Activated gamma-delta T cell treated with Interleukin-2 at 50 U/mL for 16 hours (primary cell): ENCODE results near the gene ABLIM3.
"Not testable (repeated sequence)": the region's sequence is repeated elsewhere in the genome, so short reads cannot be mapped to it uniquely, and the experiment has no call there.

Experiments used
- DNase-seq: peaks from one replicate; pipeline ENCODE4 v3.0.0-alpha.2; 2020

The ABLIM3 gene

DNA sequence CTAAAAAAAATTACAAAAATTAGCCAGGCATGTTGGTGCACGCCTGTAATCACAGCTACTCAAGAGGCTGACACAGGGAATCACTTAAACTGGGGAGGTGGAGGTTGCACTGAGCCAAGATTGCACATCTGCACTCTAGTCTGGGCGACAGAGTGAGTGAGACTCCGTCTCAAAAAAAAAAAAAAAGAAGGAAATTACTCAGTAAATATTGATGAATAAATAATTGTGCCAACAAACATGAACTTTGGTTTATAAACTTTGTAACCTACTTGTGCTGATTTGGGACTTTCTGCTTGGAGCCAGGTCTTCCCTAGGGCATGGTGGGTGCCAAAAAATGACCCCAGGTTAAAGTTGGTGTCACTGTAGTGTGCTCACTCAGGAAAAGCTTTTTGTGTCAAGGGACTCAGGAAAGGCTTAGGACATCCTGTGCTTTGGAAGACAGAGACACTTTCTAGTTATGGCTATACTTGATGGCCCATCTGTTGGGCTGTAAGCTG is 19.0 kb downstream of the ABLIM3 start:
- DNase-seq = no peak

DNA sequence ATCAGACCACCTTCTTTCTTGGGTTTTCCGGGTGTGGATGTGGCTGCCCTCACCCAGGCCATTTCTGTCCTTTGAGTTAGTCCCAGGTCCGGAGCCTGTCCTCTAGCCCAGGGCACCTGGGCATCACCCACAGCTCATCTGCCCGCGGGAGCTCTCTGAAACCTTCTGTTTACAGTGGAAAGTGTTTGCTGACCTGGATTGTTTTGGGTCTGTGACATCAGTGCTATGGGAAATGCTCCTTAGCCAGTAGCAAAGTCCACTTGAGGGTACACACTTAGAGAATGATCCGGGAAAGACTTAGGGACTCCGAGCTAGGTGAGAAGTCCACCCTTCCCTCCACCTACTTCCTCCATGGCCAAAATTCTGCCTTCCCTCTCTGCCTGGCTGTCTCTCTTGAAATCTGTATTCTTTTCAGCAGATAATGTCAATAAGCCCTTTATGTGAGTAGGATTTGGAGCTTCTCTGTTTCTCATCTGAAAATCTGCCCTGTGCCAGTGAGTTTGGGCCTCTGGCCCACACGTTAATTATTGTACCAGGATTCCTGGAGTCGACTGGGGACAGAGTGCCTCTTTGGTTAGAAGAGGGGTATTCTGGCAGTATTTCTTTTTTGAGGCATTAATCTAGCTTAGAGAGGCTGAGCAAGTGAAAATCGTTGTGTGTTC is 19.9 kb downstream of the ABLIM3 start:
- no peak for DNase-seq

GRCh38 chr5:149161850-149162249 is 20.6 kb downstream of the ABLIM3 start:
- DNase-seq = no peak

DNA sequence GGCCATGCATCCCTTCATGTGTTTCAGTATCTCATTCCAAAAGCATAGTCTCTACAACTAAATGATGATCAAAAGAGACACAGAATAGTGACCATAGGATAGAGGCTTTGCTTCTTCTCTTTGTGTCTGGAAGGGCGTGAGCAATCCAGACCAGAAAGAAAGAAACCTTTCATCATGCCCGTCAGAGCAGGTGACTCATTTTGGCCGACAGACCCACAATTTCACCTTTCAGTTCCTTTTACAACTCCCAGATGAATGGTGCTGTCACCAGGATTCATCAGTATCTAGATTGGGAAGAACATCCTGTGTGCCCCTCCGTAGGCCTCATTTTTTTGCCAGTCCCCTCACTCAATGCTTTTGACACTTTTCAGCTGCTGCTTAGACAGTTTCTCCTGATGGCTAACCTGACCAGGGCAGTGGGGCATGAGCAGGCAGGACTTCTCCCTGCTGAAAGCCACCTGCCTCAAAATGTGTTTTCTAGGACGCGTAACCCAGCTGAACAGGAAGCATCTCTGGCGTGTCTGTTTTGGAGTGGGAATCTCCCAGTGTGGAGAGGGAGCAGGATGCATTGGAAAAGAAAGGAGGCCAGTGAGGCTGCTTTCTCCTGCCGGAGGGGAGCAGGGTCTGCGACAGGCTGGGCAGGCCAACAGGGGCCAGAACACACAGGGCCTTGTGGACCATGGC is 21.2 kb downstream of the ABLIM3 start:
- DNase-seq = no peak

- no peak for DNase-seq
These were observed 23.4 kb downstream of the ABLIM3 start for GRCh38 chr5:149164731-149165130.

GRCh38 chr5:149166128-149166527 is 24.8 kb downstream of the ABLIM3 start:
- DNase-seq = no peak

DNA sequence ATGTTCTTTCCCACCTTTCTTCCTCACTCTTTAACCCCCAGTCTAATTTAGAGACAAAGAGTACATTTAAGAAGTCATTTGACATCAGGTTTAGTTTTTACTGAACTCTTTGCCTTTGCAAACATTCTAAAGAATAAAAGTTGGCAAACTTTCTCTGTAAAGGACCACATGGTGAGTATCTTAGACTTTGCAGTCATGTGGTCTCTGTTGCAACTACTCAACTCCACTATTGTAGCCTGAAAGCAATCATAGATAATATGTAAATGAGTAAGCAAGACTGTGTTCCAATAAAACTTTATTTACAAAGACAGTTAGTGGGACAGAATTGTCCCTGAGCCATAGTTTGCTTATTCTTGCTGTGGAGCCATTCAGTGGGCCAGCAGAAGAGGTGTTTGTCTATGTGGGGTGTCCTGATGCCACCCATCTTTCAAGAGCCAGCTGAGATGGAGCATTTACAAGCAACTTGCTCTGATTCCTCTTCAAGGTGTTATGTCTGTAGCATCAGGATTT is 25.4 kb downstream of the ABLIM3 start:
- DNase-seq = no peak

- no peak for DNase-seq
These were observed 27.1 kb downstream of the ABLIM3 start for GRCh38 chr5:149168276-149168906.

GRCh38 chr5:149170299-149170698 is 29.0 kb downstream of the ABLIM3 start:
- no peak for DNase-seq

- DNase-seq = no peak
These were observed 31.0 kb downstream of the ABLIM3 start for GRCh38 chr5:149172261-149172660.

DNA sequence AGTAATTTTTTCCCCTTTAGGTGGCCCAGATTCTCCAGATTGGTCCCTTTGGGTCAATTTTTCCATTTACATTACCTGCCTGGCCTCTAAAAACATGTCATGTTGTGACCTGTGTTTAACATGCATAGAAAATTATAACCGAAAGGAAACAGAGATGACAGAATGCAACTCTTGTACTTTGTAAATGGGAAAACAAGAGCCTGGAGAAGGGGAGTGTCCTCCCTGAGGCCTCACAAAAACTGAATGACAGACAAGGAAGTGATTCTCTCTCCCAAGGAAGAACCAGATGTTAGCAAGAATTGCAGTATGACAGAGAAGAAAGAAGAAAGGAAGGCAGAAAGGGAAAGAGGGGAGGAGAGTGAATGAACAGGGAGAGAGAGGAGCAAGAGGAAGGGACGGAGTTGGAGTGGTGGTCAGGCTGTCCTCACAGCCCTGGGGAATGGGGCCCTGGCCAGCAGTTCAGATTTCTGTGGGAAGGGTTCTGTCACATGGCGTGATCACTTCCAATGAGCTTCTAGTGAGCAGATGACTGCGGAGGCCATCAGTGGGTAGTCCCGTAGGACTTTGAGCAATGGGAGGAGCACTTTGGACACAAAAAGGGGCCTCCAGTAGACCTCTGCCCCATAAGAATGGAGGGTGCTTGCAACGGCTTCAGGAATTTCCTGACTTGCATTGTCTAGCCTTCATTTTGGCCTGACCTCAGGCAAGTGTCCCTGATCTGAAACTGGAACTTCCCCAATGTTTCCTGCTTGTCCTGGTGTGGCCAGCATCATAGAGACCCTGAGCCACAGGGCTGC is 31.6 kb downstream of the ABLIM3 start:
- no peak for DNase-seq

DNA sequence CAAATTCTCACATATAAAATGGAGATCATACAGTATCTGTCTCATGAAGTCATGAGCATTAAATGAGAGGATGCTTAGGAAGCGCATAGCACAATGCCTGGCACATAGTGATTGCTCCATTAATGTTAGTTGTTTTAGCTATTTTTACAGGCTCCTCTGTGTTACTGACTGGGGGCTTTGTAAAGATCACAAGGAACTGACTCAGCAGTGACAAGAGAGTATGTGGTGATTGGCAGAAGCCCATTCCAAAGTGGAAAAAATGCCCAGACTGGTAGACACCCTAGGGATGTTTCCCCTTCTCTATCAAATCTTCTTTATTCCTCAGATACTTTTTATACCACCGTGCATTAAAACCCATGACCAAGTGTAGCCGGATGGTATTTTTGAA is 33.5 kb downstream of the ABLIM3 start:
- DNase-seq = no peak

- no peak for DNase-seq
These were observed 34.2 kb downstream of the ABLIM3 start for GRCh38 chr5:149175346-149176105.

DNA sequence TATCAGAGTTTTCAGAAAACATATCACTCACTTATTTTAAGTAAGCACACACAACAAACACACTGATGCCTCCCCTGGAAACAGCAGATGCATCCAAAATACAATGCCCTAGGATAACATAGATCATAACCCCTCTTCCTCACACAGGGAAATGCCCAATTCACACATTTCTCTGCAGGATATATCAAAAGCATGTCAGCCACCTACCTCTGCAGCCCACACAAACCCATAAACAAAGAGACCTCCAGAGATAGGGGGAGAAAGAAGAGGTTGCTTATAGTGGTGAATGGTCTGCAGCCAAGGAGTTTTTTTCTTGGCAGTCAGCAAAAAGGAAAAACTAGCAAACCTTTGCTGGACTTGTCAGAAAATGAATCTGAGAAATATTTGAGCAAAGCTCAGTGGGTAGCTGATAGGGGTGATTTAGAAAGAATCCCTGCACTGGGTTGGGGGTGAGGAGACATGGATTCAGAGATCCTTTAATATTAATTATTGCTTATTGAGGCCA is 36.1 kb downstream of the ABLIM3 start:
- no peak for DNase-seq

GRCh38 chr5:149177911-149178565 is 36.7 kb downstream of the ABLIM3 start:
- no peak for DNase-seq

GRCh38 chr5:149181732-149182131 is 40.4 kb downstream of the ABLIM3 start:
- no peak for DNase-seq

DNA sequence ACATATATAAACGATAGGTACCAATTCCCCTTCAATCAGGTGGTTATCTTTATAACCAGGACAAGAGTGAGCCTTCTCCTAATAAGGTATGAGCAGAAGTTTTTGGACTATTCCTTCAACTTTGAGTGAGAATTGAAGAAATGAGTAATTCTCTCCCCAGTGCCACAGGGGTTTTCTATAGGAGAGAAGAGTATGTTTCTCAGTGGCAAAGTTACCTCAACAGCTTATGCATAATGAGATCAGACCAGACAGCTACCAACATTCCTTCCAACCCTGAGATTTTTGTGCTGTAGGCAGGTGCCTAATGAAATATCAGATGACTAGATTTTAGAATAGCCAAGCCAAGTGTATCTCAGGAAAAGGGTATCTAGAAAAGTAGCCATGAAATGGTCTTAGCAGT is 40.9 kb downstream of the ABLIM3 start:
- DNase-seq = no peak

- no peak for DNase-seq
These were observed 43.8 kb downstream of the ABLIM3 start for GRCh38 chr5:149185067-149185466.

DNA sequence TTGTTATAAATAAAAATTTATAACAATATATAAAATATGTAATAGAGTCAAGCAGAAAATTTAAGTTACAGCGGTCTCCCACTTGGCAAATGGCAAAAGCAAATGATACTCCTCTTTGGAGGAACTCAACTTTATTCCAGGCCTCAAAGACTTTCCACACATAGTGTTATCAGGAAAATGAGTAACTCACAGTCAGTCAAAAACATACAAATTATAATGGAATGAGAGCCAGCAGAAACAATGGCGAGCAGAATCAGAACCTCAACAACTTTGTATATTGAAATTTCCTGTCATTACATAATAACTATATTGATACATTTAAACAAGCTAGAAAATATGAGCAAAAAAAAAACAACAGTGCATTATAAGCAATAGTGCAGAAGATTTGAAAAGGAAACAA is 45.2 kb downstream of the ABLIM3 start:
- DNase-seq = no peak

DNA sequence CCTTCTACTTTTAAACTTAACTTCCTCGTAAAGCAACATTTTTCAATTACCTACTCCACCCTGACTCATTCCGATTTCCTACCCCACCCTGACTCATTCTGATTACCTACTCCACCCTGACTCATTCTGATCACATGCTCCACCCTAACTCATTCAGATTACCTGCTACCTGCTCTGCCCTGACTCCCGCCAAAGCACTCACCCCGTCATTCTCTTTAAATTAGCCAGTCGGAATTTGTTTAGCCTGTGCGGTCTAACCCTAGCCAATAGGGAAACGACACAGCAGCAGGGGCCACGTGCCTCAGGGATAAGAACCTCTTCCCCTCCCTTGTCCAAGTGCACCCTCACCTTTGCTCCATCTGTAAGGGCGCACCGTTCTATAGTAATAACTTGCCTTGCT is 46.3 kb downstream of the ABLIM3 start:
- DNase-seq = not testable (repeated sequence)

GRCh38 chr5:149188383-149188782 is 47.1 kb downstream of the ABLIM3 start:
- no peak for DNase-seq
